Endodermal cell (in vitro differentiated cells): Measurements from ENCODE around the gene TULP3. TPM values are rescaled to one million over a fixed set of nuclear protein-coding genes. Genes with fewer than 3 reads are reported as not detected.

Experiments
- DNase-seq: peaks from one replicate; pipeline ENCODE4 v3.0.0-alpha.2; 2017
- H3K27ac ChIP-seq: 2 replicates; pipeline ENCODE4 v1.5.1; 2013; ENCODE audit warnings: mild to moderate bottlenecking, low read depth, low read length, moderate library complexity
- H3K27me3 ChIP-seq: 2 replicates; pipeline ENCODE4 v1.6.1; 2013; ENCODE audit warnings: mild to moderate bottlenecking, low read length, moderate library complexity; ENCODE audit not compliant: insufficient read depth, control insufficient read depth, poor library complexity, severe bottlenecking
- H3K36me3 ChIP-seq: 2 replicates; pipeline ENCODE4 v1.7.0; 2013; ENCODE audit warnings: mild to moderate bottlenecking, low read length, moderate library complexity; ENCODE audit not compliant: control insufficient read depth, insufficient read depth
- H3K4me1 ChIP-seq: one replicate; pipeline ENCODE4 v1.7.0; 2013; ENCODE audit warnings: low read length; ENCODE audit not compliant: control insufficient read depth, insufficient read depth
- H3K4me3 ChIP-seq: 2 replicates; pipeline ENCODE4 v1.5.1; 2013; ENCODE audit warnings: mild to moderate bottlenecking, low read length, moderate library complexity
- H3K9ac ChIP-seq: 2 replicates; pipeline ENCODE4 v1.6.1; 2013; ENCODE audit warnings: mild to moderate bottlenecking, low read length, moderate library complexity; ENCODE audit not compliant: poor library complexity, severe bottlenecking; ENCODE audit errors: extremely low read depth
- H3K9me3 ChIP-seq: 2 replicates; pipeline ENCODE4 v1.6.1; 2013; ENCODE audit warnings: mild to moderate bottlenecking, low read length, moderate library complexity; ENCODE audit not compliant: control insufficient read depth
- H3K27ac Mint-ChIP-seq: 2 replicates; pipeline ENCODE4 v1.8.0; 2020; ENCODE audit warnings: mixed read lengths
- H3K27me3 Mint-ChIP-seq: 2 replicates; pipeline ENCODE4 v1.8.0; 2021; ENCODE audit warnings: mild to moderate bottlenecking, mixed read lengths; ENCODE audit not compliant: insufficient read depth
- H3K36me3 Mint-ChIP-seq: 2 replicates; pipeline ENCODE4 v1.8.0; 2020; ENCODE audit warnings: low read depth, mixed read lengths
- H3K4me1 Mint-ChIP-seq: 2 replicates; pipeline ENCODE4 v1.8.0; 2020; ENCODE audit warnings: mixed read lengths
- H3K4me3 Mint-ChIP-seq: 2 replicates; pipeline ENCODE4 v1.8.0; 2020; ENCODE audit warnings: mild to moderate bottlenecking, moderate library complexity, mixed read lengths
- H3K9me3 Mint-ChIP-seq: 2 replicates; pipeline ENCODE4 v1.8.0; 2020; ENCODE audit warnings: mild to moderate bottlenecking, mixed read lengths
- CTCF ChIP-seq: fragments of 200-600 bp; sonication (generic); conservative IDR thresholded peaks from 2 replicates; pipeline ENCODE4 v1.5.0; 2021; ENCODE audit warnings: antibody characterized with exemption, mild to moderate bottlenecking
- WGBS, 2 experiments: methylation state at CpG; one replicate each; pipeline versions ENCODE4 v1.1.5 to v1.1.7; 2013; ENCODE audit warnings: missing lambda C conversion rate in 2 of 2, mixed read lengths in 1 of 2; ENCODE audit not compliant: insufficient coverage in 1 of 2, insufficient read length in 1 of 2; 5-methylcytosine and 5-hydroxymethylcytosine counted together
- total RNA-seq, 2 donors: library from RNA; stranded (reverse); fragmentation: NEBNext Ultra II Directional in 1 of 2; extraction: Animal tissue kit (Norgen Biotek cat#: 25700) in 1 of 2; gene quantifications; 2 replicates in 1 of 2; 3 replicates in 1 of 2; pipeline ENCODE4 v1.2.1, GENCODE V29; 2021

The TULP3 gene
- total RNA-seq, 2 donors from 2014 or later = 28.1 to 47.9 TPM

GRCh38 chr12:2961705-2962104 lies 71.0 kb downstream of the TULP3 start:
- Mint-ChIP-seq H3K27ac (no peak overlapping the region), H3K36me3 (peaks cover 19% of the 10 kb centered on the region)
- peak overlapping the region; percentile 91 for H3K4me3 ChIP-seq

GRCh38 chr12:2963154-2963759 lies 72.6 kb downstream of the TULP3 start:
- Mint-ChIP-seq H3K27ac (peak overlapping the region; percentile 91), H3K27me3 (peaks cover 12% of the 10 kb centered on the region), H3K4me1 (peaks cover 34% of the 10 kb centered on the region), H3K9me3 (no peaks in the 10 kb centered on the region), H3K36me3 (peaks cover 26% of the 10 kb centered on the region), H3K4me3 (peak overlapping the region; percentile 45)
- Histone ChIP-seq H3K4me1 (no peaks in the 10 kb centered on the region), H3K27ac (no peak overlapping the region), H3K36me3 (peaks cover 17% of the 10 kb centered on the region), H3K4me3 (peak overlapping the region; percentile 38), H3K9ac (no peak overlapping the region), H3K27me3 (no peaks in the 10 kb centered on the region), H3K9me3 (no peaks in the 10 kb centered on the region)
- no peak for TF ChIP-seq CTCF
- peak; percentile 83 for DNase-seq
- WGBS, 2 experiments = 45 to 64% methylated on average over 5 to 9 of the region's 9 CpGs

More at GRCh38 chr12:2961705-2962104, 71.0 kb downstream of the TULP3 start:
- Mint-ChIP-seq H3K4me3 (peak overlapping the region; percentile 69), H3K27me3 (peaks cover 12% of the 10 kb centered on the region), H3K9me3 (no peaks in the 10 kb centered on the region), H3K4me1 (peaks cover 47% of the 10 kb centered on the region)
- DNase-seq = peak; percentile 58
- H3K4me1 ChIP-seq = peaks cover 4% of the 10 kb centered on the region
- peaks cover 10% of the 10 kb centered on the region for H3K36me3 ChIP-seq
- peak overlapping the region; percentile 8 for H3K9ac ChIP-seq
- no peaks in the 10 kb centered on the region for H3K9me3 ChIP-seq
- TF ChIP-seq CTCF = no peak
- H3K27ac ChIP-seq = no peak overlapping the region
- 63 to 86% methylated on average over 4 to 5 of the region's 5 CpGs for WGBS, 2 experiments
- no peaks in the 10 kb centered on the region for H3K27me3 ChIP-seq

DNA sequence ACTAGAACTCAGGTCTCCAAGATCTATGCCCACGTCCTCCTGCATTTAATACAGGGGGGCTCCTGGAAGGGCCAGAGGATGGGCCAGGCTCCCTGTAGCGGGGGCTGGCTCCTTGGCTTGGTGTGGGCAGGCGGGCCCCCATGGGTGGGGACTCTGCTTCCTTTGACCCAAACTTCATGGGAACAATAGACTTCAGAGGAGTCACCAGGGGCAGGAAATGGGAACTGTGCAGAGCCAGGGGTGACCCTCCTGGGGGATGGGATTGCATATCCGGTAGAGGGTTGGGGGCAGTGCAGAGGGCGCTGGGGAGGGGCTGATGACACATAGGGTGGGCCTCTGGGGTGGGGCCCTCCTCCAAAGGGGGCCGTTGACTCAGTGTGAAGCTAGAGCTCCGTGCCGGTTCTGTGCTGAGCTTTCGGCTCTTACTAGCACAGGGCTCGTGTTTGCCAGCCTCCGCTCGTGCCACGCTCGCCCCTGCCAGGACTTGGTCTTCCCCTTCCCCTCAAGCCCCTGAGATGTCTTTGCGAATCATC lies 73.1 kb downstream of the TULP3 start:
- Mint-ChIP-seq H3K4me1 (peaks cover 31% of the 10 kb centered on the region), H3K27me3 (peaks cover 12% of the 10 kb centered on the region), H3K36me3 (peaks cover 31% of the 10 kb centered on the region), H3K27ac (peak overlapping the region; percentile 91), H3K4me3 (peak overlapping the region; percentile 45), H3K9me3 (no peaks in the 10 kb centered on the region)
- no peaks in the 10 kb centered on the region for H3K4me1 ChIP-seq
- H3K9me3 ChIP-seq = no peaks in the 10 kb centered on the region
- no peak overlapping the region for H3K27ac ChIP-seq
- H3K9ac ChIP-seq = no peak overlapping the region
- TF ChIP-seq CTCF = no peak
- 0 to 47% methylated on average over 2 to 15 of the region's 15 CpGs for whole genome bisulfite sequencing, 2 experiments
- DNase-seq = peak; percentile 93
- peak overlapping the region; percentile 38 for H3K4me3 ChIP-seq
- peaks cover 17% of the 10 kb centered on the region for H3K36me3 ChIP-seq
- no peaks in the 10 kb centered on the region for H3K27me3 ChIP-seq
